DMS114 treated with DMSO at 0.1 percent for 48 hours (cell line): ENCODE results near the gene DNMBP.
A peak's percentile ranks its signal among the peaks of the same experiment; 100 is the strongest.
"Not testable (repeated sequence)": the region's sequence is repeated elsewhere in the genome, so short reads cannot be mapped to it uniquely, and the experiment has no call there.

ENCODE experiments used
- DNase-seq: peaks from one replicate; lab custom pipeline; 2025; ENCODE audit not compliant: unreplicated experiment; lab: John Stamatoyannopoulos, UW

Gene DNMBP

GRCh38 chr10:100020142-100020885 lies 10.6 kb upstream of the DNMBP start:
- DNase-seq = no peak

DNA sequence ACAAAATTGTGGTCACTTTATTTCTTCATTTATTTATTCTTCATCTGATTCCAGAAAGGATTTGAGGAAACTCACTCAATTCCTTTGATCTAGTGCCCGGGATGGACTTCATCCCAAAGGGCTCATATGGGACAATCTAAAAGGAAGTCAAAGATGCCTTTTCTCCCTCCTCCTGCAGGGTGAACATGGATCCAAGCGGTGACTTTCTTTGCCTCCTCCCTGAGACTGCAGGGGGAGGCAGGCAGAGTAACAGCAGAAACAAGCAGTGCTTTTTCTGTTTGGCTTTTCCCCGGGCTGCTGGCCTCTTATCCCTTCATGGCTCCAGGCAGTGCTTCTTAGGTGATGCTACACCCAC lies 10.0 kb upstream of the DNMBP start:
- peak; percentile 23 for DNase-seq

DNA sequence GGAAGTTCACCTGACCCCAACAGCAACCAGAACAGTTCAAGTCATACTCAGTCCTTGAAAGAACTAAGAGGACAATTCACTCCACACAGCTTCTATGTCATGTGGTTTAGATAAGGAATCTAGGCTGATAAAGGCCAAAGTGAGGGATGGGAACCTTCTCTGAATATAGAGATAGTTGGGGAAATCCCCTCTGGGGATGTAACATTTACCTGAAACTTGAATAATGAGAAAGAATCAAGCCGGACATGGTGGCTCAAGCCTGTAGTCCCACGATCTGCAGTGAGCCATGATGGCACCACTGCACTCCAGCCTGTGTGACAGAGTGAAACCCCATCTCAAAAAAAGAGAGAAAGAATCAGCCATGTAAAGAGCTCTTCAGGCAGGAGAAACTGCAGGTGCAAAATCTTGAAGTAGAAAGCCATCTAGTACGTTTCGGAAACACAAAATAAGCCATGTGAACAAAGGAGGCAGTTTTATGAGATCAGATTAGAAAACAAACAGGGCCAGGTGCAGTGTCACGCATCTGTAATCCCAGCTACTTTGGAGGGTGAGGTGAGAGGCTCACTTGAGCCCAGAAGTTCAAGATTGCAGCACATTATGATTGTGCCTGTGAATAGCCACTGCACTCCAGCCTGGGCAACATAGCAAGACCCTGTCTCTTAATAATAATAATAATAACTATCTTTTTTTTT lies 4.5 kb upstream of the DNMBP start:
- no peak for DNase-seq

DNA sequence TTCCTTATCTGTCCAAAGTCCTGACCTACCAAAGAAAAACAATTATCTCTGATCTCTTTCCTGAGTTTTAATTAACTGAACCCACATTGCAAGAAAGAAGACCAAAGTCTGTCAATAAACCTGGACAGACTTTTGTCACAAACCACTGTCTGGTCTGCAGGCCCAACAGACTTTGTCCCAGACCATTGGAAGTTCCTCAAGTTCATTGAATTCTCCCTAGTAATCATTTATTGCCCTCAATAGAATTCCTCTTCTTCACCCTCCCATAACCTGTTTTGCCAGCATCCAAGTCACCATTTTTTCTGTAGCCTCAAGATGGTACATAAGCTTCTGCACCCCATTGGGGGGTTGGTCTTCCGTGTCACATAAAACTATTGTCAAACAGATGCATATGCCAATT lies 3.9 kb upstream of the DNMBP start:
- no peak for DNase-seq

DNA sequence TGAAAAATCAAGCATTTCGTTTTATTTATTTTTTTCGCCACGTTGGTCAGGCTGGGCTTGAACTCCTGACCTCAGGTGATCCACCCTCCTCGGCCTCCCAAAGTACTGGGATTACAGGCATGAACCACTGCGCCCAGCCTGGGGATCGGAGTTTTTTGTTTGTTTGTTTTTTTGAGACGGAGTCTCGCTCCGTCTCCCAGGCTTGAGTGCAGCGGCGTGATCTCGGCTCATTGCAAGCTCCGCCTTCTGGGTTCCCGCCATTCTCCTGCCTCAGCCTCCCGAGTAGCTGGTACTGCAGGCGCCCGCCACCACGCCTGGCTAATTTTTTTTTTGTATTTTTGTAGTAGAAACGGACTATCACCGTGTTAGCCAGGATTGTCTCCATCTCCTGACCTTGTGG lies 2.2 kb upstream of the DNMBP start:
- DNase-seq = not testable (repeated sequence)

GRCh38 chr10:100009283-100009792 lies 409 bp downstream of the DNMBP start:
- DNase-seq = no peak

DNA sequence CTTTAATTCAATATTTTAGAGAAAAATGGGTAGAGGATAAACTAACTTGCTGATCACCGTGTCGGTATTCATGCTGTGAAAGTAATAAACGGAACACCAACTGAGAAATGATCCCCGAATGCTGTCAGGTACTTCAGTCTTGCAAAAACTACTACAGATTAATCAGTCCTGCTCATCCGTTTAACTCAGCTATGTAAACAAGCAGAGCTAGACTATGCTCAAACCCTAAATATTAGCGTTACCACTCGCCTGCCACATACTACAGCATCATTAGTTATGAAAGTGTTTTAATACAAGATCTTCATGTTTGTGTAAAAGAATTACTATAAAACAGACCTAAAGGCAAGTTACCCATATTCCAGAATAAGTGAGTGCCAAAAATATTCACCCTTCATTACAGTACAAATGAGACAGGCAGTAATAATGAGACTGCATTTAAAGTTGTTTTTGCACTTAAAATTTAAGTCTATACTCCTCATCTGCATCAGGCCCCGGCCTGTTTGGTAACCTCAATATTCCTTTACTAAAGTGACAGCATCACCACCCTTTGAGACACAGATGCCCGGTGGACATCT lies 952 bp downstream of the DNMBP start:
- DNase-seq = no peak

DNA sequence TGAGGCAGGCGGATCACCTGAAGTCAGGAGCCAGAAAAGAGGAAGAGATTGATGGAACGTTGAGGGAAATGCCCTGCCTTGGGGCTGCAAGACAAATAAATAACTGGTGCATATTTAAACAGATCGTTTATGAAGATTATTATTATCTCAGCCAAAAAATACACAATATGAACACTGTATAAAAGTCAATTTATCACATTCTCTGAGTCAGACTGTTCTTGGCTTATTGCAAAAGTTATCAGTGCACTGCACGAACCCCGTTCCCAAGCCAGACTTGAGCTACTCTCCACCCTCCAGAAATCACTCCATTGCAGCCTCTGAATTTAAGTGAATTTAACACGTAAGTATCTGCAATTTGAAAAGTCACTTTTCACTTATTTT lies 1.6 kb downstream of the DNMBP start:
- DNase-seq = no peak

DNA sequence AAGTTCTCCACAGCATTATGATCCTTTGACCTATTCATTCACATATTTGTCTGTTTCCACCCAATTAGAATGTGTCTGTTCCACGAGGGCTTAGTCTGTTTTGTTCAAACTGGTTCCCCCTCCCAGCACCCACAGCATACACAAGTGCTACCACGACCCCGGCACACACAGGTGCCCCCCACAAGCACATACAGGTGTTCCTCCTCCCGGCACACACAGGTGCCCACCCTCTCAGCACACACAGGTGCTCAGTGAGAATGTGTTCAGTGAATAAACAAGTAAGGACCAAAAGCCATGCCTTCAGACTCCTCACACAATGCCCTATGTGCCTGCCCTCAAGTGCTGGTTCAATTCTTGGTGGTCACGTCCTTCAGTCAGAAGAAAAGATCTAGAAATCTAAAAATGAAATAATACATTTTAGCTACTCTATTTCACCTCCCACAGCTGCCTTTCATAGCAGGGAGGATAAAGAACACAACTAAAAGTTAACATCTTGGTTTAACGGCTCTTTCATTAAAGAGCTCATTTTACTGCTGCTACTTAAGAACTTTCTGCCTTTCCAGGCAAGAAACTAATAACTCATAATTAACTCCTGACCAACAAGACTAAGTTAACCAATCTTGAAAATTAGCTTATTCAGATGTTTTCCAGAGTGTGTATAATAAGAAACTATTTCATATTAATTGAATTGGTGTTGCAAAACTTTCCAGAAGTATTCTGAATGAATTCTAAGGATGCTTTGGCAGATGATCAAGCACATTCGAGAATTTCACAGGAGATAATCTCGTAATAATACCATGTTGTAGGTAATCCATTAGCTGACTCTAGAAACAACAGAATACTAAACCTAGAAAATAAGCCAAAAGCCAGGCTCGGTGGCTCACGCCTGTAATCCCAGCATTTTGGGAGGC lies 2.3 kb downstream of the DNMBP start:
- no peak for DNase-seq

DNA sequence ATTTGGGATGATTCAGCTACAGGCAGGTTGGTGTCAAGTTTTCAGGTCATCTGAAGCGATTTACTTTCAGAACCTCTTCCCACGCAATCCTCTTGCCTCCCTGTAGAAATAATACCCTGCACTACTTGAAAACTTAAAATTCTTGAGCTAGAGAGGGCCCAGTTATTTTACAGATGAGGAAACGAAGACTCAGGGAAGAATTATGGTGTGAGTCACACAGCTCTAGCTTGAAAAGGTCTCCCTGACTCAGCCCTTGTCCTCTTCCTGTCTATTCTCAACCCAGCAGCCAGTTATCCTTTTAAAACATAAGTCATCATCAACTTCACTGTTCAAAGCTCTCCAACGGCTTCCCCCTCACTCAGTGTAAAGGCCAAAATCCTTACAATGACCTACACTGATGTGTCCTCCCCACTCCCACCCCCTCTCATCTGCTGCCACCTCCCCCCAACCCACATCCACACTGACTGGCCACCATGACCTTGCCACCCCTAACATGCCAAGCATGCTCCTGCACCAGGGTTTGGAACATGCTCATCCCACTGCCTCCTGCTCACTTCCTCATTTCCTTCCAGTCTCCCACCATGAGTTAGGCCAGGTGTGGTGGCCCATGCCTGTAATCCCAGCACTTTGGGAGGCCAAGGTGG lies 3.4 kb downstream of the DNMBP start:
- DNase-seq = no peak

GRCh38 chr10:100004805-100005510 lies 4.8 kb downstream of the DNMBP start:
- no peak for DNase-seq

- DNase-seq = no peak
These were observed 9.6 kb downstream of the DNMBP start for GRCh38 chr10:100000109-100000644.

DNA sequence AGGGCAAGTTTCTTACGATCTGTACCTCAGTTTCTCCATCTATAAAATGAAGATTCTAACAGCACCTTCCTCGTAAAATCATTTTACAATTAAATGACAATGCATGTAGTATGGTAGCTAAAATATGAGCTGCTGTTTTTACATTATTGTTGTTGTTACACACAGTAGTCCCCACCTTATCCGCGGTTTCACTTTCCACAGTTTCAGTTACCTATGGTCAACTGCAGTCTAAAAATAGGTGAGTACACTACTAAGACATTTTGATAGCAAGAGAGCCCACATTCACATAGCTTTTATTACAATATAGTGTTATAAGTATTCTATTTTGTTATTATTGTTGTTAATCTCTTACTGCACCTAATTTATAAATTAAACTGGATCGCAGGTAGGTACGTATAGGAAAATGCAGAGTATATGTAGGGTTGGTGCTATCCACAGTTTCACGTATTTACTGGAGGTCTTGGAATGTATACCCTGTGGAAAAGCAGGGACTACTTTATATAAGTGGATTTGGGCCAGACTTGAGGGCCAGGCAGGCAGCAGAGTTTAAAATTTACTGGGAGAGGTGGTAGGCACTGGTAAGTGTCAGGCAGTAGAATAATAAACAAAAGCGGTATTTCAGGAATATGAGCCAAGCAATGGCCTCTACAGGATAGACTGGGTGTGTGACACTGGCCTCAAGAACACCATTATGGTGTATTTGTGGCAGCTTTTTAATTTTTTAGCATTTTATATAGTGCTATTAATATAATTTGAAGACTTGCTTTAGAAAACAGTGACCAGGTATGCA lies 10.2 kb downstream of the DNMBP start:
- DNase-seq = no peak

- no peak for DNase-seq
These were observed 10.9 kb downstream of the DNMBP start for GRCh38 chr10:99998889-99999288.

GRCh38 chr10:99996671-99997648 lies 12.8 kb downstream of the DNMBP start:
- no peak for DNase-seq

DNA sequence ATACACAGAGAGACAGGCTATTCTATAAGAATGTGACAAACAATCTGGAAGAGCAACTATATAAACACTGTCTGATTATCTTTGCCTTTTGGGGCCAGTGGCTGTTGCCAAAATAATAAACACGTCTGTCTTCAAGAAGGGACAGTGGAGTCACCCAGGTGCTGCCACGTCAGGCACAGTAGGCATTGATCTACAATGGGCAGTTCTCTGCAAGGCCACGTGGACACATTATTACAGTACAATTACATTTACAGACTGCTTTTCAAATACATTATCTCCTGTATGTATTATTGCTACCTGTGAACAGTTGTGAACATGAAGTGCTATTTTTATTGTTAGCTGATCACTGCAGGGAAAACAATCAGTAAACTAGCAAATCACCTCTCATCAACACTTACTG lies 14.0 kb downstream of the DNMBP start:
- no peak for DNase-seq

- no peak for DNase-seq
These were observed 14.5 kb downstream of the DNMBP start for GRCh38 chr10:99995269-99995668.

GRCh38 chr10:99994801-99995200 lies 14.9 kb downstream of the DNMBP start:
- no peak for DNase-seq
